Ammon's horn (tissue), 1 donor: ENCODE results near the gene MFAP4.

ENCODE experiments used
- DNase-seq: peaks from one replicate; pipeline ENCODE4 v3.0.0-alpha.2; 2016; ENCODE audit warnings: low spot score

The MFAP4 gene

DNA sequence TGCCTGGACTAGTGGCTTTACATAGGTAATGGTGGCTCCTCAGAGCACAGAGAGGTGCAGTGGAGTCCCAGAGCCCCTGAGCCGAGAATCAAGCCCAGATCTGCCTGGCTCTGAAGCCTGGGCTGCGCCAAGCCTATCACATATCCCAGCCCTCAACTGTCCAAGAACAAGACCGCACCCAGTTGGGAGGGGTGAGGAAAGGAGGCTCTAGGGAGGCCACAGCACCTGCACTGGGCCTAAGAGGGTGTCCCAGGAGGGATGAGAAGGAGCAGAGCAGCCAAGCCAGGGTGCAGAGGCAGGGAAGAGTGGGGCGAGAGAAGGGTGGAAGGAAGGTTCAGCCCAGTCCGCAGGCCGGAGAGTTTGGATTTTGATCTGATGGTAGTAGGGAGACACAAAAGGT is 23.1 kb upstream of the MFAP4 start:
- no peak for DNase-seq

GRCh38 chr17:19409509-19409908 is 22.5 kb upstream of the MFAP4 start:
- peak; percentile 43 for DNase-seq

GRCh38 chr17:19409066-19409465 is 22.1 kb upstream of the MFAP4 start:
- DNase-seq = no peak

GRCh38 chr17:19408346-19408710 is 21.3 kb upstream of the MFAP4 start:
- DNase-seq = no peak

DNA sequence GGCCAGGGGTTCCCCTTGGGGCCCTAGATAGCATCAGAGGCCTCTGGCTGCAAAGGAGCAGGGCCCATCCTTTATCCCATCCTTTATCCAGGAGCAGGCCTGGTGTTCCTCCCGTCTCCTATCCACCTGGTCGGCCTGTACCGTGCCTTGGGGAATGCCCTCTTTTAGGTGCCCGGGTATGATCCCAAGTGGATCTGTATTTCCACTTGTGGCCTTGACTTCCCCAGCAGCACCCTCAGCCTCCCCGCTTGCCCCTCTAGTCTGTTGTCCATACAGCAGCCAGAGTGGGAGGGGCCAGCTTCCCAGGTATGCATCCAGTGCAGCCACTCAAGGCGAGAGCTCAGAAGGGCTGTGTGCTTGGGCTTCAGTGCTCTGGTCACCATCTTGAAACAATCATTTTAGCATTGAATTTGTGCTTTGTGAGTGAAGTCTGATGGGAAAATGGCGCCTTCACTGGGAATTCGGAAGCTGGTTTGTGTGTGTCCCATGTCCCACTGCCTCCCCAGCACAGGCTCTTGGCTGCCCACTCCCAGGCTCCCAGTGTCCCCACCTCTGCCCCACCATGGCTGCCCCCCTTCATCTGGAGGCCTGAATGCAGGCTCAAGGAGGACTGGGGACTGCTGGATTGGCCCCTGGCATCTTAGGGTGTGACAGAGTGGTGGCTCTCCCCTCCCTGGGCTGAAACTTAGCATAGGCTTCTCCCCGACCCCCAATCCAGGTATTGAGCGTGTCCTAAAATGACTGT is 20.8 kb upstream of the MFAP4 start:
- DNase-seq = no peak

- no peak for DNase-seq
Measured at GRCh38 chr17:19405114-19405513, 18.1 kb upstream of the MFAP4 start.

DNA sequence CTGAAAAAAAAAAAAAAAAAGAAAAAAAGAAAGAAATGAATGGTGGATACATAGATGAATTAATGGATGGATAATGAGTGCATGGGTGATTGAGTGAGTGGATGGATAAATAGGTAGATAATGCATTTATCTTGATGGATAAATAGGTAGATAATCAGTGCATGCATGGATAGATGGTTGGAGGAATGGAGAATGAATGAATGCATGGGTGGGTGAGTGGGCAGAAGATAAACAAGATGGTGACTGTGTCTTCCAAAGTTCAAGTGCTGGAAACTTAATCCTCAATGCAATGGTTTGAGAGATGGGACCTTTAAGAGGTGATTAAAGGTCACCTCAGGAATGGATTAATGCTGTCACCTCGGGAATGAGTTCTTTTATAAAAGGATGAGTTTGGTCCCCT is 17.3 kb upstream of the MFAP4 start:
- no peak for DNase-seq

DNA sequence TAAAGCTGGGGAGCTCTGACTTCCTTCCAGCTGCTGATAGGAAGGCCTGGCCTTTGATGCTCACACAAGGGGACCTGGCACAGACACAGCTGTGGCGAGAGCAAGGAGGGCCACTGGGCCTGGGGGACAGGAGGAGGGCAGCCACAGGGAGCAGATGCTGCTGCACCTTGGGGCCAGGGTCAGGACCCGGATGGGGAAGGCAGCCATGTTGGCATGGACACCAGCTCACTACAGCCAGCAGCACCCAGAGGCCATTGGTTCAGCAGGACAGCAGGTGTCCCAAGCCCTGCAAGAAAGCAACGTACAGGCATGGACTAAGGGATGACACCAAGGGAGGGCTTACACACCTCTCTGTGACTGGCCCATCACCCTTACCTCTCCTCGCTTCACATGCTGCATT is 16.0 kb upstream of the MFAP4 start:
- no peak for DNase-seq

- no peak for DNase-seq
Measured at GRCh38 chr17:19402171-19402570, 15.2 kb upstream of the MFAP4 start.

DNA sequence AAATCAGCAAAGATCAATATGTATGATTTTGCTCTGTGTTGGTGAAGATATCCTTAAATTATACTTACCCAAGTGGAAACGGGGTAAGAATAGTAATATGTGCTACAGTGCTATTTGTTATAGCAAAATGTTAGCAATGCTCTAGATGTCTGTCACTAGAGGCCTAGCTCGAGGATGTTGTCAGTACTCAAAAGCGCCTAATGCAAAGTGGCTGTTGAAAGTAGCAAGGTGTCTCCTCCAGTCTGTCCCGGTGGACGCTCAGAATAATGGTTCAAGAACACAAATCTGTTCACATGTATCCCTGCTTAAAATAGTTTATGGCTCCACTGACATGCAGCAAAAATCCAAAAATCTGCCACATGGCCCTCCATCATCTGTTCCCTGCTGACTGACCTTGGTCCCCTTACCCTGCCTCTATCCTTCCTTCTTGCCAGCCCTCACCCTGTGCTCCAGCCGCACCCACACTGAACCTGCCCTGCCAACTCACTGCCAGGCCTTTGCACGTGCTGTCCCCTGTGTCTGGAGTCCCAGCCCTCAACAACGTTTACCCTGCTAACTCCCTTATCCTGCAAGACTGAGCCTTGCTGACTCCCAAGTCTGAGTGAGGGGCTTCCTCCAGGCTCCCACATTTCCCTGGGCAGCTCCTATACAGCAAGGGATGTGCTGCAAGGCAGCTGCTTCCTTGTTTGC is 14.5 kb upstream of the MFAP4 start:
- no peak for DNase-seq

- no peak for DNase-seq
Measured at GRCh38 chr17:19399750-19400450, 12.9 kb upstream of the MFAP4 start.

GRCh38 chr17:19398301-19399181 is 11.6 kb upstream of the MFAP4 start:
- DNase-seq = no peak

DNA sequence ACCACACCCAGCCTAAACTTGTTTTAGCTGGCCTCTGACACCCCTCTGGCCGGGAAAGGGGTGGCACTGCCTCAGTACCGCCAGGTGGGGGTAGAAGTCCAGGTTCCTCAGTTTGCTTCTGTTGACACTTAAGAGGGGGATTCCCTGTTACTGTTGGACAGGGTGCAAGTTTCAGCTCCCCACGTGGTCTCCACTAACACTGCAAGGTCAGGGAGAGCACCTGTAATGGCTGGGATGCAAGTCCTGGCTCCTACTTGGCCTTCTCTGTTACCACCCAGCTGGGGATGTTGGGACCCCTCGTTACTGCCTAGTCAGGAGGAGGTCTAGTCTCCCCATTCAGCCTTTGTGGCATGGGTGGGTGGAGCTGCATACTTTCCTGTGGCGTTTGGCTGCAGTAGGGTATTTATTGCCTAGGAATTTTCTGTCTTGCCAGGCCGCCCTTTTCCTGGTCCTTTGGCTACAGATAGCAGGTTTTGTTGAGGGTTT is 10.6 kb upstream of the MFAP4 start:
- DNase-seq = no peak

DNA sequence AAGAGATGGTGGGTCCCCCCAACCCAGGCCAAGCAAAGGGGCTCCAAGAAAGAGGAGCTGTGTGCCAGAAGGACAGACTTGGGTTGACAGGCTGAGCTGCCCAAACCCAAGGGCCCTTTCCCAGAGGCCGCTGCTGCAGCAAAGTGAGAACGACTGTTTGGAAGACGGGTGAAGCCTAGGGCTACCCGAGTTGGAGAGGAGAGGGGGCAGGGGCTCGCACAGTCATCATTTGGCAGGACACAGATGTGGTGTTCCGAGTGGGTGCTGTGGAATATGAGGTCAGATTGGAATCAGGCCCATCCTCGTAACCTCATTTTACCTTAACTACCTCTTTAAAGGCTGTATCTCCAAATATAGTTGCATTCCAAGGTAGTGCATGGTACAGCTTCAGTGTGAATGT is 5.3 kb upstream of the MFAP4 start:
- DNase-seq = no peak

- no peak for DNase-seq
Measured at GRCh38 chr17:19391432-19391831, 4.4 kb upstream of the MFAP4 start.

DNA sequence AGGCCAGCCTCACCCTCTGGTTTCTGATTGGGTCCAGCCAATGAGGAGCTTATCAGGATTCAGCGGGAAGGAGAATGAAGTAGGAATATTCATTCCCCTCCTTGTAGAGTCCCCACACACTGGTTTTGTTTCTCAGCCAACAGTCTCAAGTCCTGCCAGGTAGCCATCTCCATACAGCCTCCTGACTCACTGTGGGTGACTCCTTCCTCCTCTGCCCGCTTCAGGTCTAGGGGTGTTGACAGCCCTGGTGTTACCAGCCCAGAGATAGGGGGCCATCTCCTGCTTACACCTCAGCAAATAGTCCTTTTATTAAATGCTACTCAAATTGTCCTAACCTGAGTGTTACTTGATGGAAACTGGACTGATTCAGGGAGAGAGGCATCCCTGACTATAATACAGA is 4.0 kb upstream of the MFAP4 start:
- DNase-seq = no peak

DNA sequence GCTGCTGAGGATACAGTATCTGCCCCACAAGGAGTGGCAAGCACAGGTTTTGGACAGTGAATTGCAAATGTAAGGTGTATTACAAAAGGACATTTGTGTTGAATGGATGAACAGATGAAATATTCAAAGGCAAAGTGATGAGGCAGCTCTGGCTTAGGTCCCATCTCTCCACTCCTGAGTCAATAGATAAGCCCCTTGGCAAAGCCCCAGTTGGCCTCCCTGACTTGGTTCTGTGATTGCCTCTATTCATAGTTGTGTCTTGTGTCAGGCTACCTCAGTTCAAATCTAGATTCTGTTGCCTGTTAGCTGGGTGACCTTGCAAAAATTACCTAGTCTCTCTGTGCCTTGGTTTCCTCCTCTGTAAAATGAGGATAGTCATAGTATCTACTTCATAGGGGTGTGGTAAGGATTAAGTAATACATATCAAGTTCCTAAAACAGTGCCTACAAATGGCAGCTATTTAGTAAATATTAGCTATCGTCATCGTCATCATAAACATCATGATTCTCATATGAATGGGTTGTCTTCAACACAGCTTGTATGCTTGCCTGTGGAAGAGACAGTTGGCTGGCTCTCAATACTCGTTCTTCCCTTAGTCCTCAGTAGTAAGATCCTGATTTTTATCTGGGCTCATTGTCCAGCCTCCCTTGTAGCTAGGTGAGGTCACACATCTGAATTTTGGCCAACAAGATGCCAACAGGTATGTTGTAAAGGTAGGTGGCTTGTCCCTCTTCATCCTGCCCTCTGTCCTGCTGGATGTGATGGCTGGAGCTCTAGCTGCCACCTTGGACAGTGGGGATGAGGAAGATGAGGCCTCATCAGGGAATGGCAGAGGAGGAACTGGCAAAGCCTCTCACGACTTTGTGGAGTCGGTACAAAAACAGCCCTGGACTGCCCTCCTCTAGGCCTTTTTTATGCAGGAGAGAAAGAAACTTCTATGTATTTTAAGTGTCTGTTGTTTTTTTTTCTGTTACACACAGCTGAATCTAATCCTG is 2.1 kb upstream of the MFAP4 start:
- no peak for DNase-seq

GRCh38 chr17:19387921-19388521 is 1.0 kb upstream of the MFAP4 start:
- DNase-seq = no peak

GRCh38 chr17:19386051-19386929 is 700 bp downstream of the MFAP4 start:
- DNase-seq = no peak
